Hepatocyte (in vitro differentiated cells): ENCODE results near the gene AGPS. TPM values are rescaled to one million over a fixed set of nuclear protein-coding genes. Genes with fewer than 3 reads are reported as not detected.
"Not testable (repeated sequence)": the region's sequence is repeated elsewhere in the genome, so short reads cannot be mapped to it uniquely, and the experiment has no call there.

Experiments used
- DNase-seq: peaks from one replicate; pipeline ENCODE4 v3.0.0-alpha.2; 2016; ENCODE audit warnings: low spot score
- H2AFZ ChIP-seq: fragments of 200-600 bp; sonication (generic); 2 replicates; pipeline ENCODE4 v1.6.0; 2016; ENCODE audit warnings: antibody characterized with exemption, mild to moderate bottlenecking
- H3K27ac ChIP-seq: fragments of 200-600 bp; sonication (generic); 2 replicates; pipeline ENCODE4 v1.5.1; 2016; ENCODE audit warnings: mild to moderate bottlenecking
- H3K27me3 ChIP-seq: fragments of 200-600 bp; sonication (generic); 2 replicates; pipeline ENCODE4 v1.6.1; 2016
- H3K36me3 ChIP-seq: fragments of 200-600 bp; sonication (generic); replicated peaks from 2 replicates; pipeline ENCODE4 v1.5.1; 2016; ENCODE audit warnings: low read depth; ENCODE audit not compliant: insufficient read depth
- H3K4me1 ChIP-seq: fragments of 200-600 bp; sonication (generic); 2 replicates; pipeline ENCODE4 v1.5.1; 2016; ENCODE audit warnings: mild to moderate bottlenecking, moderate library complexity; ENCODE audit not compliant: insufficient read depth
- H3K4me2 ChIP-seq: fragments of 200-600 bp; sonication (generic); 2 replicates; pipeline ENCODE4 v1.6.0; 2016
- H3K4me3 ChIP-seq: fragments of 200-600 bp; sonication (generic); 2 replicates; pipeline ENCODE4 v1.5.1; 2016; ENCODE audit warnings: mild to moderate bottlenecking
- H3K79me2 ChIP-seq: fragments of 200-600 bp; sonication (generic); 2 replicates; pipeline ENCODE4 v1.6.0; 2017; ENCODE audit warnings: mild to moderate bottlenecking
- H3K9me2 ChIP-seq: fragments of 200-600 bp; sonication (generic); replicated peaks from 2 replicates; pipeline ENCODE4 v1.6.0; 2017; ENCODE audit warnings: mild to moderate bottlenecking; ENCODE audit not compliant: insufficient read depth
- H3K9me3 ChIP-seq: fragments of 200-600 bp; sonication (generic); 2 replicates; pipeline ENCODE4 v1.5.1; 2016; ENCODE audit warnings: low read depth, mild to moderate bottlenecking
- H4K20me1 ChIP-seq: fragments of 200-600 bp; sonication (generic); 2 replicates; pipeline ENCODE4 v1.6.0; 2016; ENCODE audit warnings: mild to moderate bottlenecking; ENCODE audit not compliant: insufficient read depth, poor library complexity, severe bottlenecking
- CTCF ChIP-seq: fragments of 200-600 bp; sonication (generic); IDR thresholded peaks from 2 replicates; pipeline ENCODE4 v1.5.1; 2016; ENCODE audit warnings: antibody characterized with exemption, mild to moderate bottlenecking; ENCODE audit not compliant: poor library complexity
- EZH2 ChIP-seq: fragments of 200-600 bp; sonication (generic); IDR thresholded peaks from 2 replicates; pipeline ENCODE4 v1.6.1; 2016; ENCODE audit warnings: antibody characterized with exemption, mild to moderate bottlenecking, borderline replicate concordance
- EZH2phosphoT487 ChIP-seq: fragments of 200-600 bp; sonication (generic); IDR thresholded peaks from one replicate; pipeline ENCODE4 v1.6.1; 2018; ENCODE audit warnings: antibody characterized with exemption, mild to moderate bottlenecking, low read depth, moderate library complexity; ENCODE audit not compliant: unreplicated experiment, severe bottlenecking
- WGBS: methylation state at CpG from one replicate; pipeline ENCODE4 v1.1.6; 2016; ENCODE audit warnings: low lambda C conversion rate; ENCODE audit errors: missing lambda C conversion rate; 5-methylcytosine and 5-hydroxymethylcytosine counted together
- polyA plus RNA-seq: library from polyadenylated mRNA; unstranded; fragments of >200 nt; fragmentation: Nextera tagmentation; extraction: Ambion mirVana; gene quantifications from 2 replicates; pipeline ENCODE4 v1.2.1, GENCODE V29; 2016
- total RNA-seq: library from RNA; depleted of rRNA; stranded (reverse); fragments of >200 nt; gene quantifications from 2 replicates; pipeline ENCODE4 v1.2.3, GENCODE V29; 2014

The AGPS gene
- total and polyA plus RNA-seq, 2 experiments from 2014 or later: 26.6 to 36.1 TPM

- H3K36me3 ChIP-seq: no peaks in the 10 kb centered on the region
- no peak overlapping the region for H3K4me3 ChIP-seq
- no peak overlapping the region for H3K27ac ChIP-seq
- 85% methylated on average over 3 of the region's 3 CpGs for WGBS
- no peaks in the 10 kb centered on the region for H3K9me2 ChIP-seq
- no peaks in the 10 kb centered on the region for H3K79me2 ChIP-seq
- no peaks in the 10 kb centered on the region for H4K20me1 ChIP-seq
- H3K27me3 ChIP-seq: no peaks in the 10 kb centered on the region
- no peak overlapping the region for H2AFZ ChIP-seq
- H3K4me1 ChIP-seq: no peaks in the 10 kb centered on the region
- no peak overlapping the region for H3K4me2 ChIP-seq
- TF ChIP-seq EZH2phosphoT487: no peak
- no peak for TF ChIP-seq CTCF
- TF ChIP-seq EZH2: no peak
- H3K9me3 ChIP-seq: no peaks in the 10 kb centered on the region
- DNase-seq: no peak
These were observed 30.1 kb upstream of the AGPS start for GRCh38 chr2:177362499-177362898.

DNA sequence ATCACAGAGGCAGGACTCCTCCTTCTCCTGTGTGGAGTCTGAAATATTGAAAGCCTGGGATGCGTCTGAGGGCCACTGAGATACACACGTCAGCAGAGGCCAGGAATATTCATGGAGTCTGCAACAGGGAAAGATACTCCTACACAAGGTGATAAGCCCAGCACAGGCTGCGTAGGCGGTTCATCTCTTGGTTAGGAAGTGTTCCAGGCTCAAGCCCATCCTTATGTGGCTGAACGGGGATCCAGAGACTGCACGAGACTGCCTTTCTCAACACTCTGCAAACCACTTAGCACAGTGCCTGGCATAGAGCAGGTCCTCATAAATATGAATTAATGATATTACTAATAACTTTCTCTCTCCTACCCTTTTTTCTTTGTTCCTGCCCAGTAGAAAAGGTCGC lies 29.2 kb upstream of the AGPS start:
- Histone ChIP-seq H3K9me2 (no peaks in the 10 kb centered on the region), H3K4me3 (no peak overlapping the region), H3K4me2 (no peak overlapping the region), H4K20me1 (no peaks in the 10 kb centered on the region), H3K27me3 (no peaks in the 10 kb centered on the region), H3K27ac (no peak overlapping the region), H3K79me2 (no peaks in the 10 kb centered on the region), H3K9me3 (no peaks in the 10 kb centered on the region), H3K36me3 (no peaks in the 10 kb centered on the region), H2AFZ (no peak overlapping the region), H3K4me1 (no peaks in the 10 kb centered on the region)
- DNase-seq: no peak
- TF ChIP-seq CTCF (no peak), EZH2phosphoT487 (no peak), EZH2 (no peak)
- 91% methylated on average over 7 of the region's 7 CpGs for WGBS

GRCh38 chr2:177365764-177366163 lies 26.8 kb upstream of the AGPS start:
- not testable (repeated sequence) for H4K20me1 ChIP-seq, H3K36me3 ChIP-seq, H3K4me1 ChIP-seq, DNase-seq, H3K27me3 ChIP-seq, H3K4me2 ChIP-seq, H3K79me2 ChIP-seq, H3K9me3 ChIP-seq, H2AFZ ChIP-seq, H3K9me2 ChIP-seq, H3K27ac ChIP-seq, H3K4me3 ChIP-seq

DNA sequence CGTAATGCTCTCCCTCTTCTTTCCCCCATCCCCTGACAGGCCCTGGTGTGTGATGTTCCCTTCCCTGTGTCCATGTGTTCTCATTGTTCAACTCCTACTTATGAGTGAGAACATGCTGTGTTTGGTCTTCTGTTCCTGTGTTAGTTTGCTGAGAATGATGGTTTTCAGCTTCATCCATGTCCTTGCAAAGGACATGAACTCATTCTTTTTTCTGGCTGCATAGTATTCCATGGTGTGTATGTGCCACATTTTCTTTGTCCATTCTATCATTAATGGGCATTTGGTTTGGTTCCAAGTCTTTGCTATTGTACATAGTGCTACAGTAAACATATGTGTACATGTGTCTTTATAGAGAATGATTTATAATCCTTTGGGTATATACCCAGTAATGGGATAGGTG lies 24.6 kb upstream of the AGPS start:
- not testable (repeated sequence) for DNase-seq, H3K79me2 ChIP-seq, H3K27ac ChIP-seq, H3K4me1 ChIP-seq, H3K4me2 ChIP-seq, H3K4me3 ChIP-seq, H2AFZ ChIP-seq, H3K9me2 ChIP-seq, H3K9me3 ChIP-seq, H4K20me1 ChIP-seq, H3K36me3 ChIP-seq, H3K27me3 ChIP-seq
- 100% methylated on average over 1 of the region's 1 CpG for WGBS

GRCh38 chr2:177379354-177379753 lies 13.2 kb upstream of the AGPS start:
- DNase-seq: no peak
- no peaks in the 10 kb centered on the region for H3K79me2 ChIP-seq
- H4K20me1 ChIP-seq: no peaks in the 10 kb centered on the region
- no peak overlapping the region for H3K27ac ChIP-seq
- H3K9me2 ChIP-seq: no peaks in the 10 kb centered on the region
- TF ChIP-seq EZH2 (no peak), CTCF (no peak), EZH2phosphoT487 (no peak)
- no peak overlapping the region for H2AFZ ChIP-seq
- H3K4me2 ChIP-seq: no peak overlapping the region
- H3K36me3 ChIP-seq: no peaks in the 10 kb centered on the region
- H3K27me3 ChIP-seq: no peaks in the 10 kb centered on the region
- no peak overlapping the region for H3K4me3 ChIP-seq
- H3K4me1 ChIP-seq: no peaks in the 10 kb centered on the region
- H3K9me3 ChIP-seq: no peaks in the 10 kb centered on the region
- WGBS: 94% methylated on average over 4 of the region's 4 CpGs
